ENCODE results near the gene ATP2A1. TPM values are rescaled to one million over a fixed set of nuclear protein-coding genes. Genes with fewer than 3 reads are reported as not detected.
A peak's percentile ranks its signal among the peaks of the same experiment; 100 is the strongest.

ATP2A1 gene
- total and polyA plus RNA-seq, 2 of the 8 experiments (the other 6 are each of a cell fraction or from before 2014, with no cell fraction given), result 1.7 to 2.4 TPM

- no peak for TF ChIP-seq KDM4A (IDR thresholded peaks at IDR 0.05; ENCODE audit: low read depth, low read length, severe bottlenecking)
- no peak for TF ChIP-seq CREB1 (IDR thresholded peaks at IDR 0.05)
- no peak for TF ChIP-seq CBX8 (IDR thresholded peaks at IDR 0.05; ENCODE audit: borderline replicate concordance, low read depth, low read length)
- TF ChIP-seq MAX (IDR thresholded peaks at IDR 0.05), result peak; percentile 65; the same call in 1 of the 2 replicates
- TF ChIP-seq POU5F1 (IDR thresholded peaks at IDR 0.05; ENCODE audit: low read depth, low read length), result no peak
- TF ChIP-seq NRF1 (IDR thresholded peaks at IDR 0.05; ENCODE audit: low read depth, low read length), result no peak
- no peak for TF ChIP-seq CHD7 (IDR thresholded peaks at IDR 0.05; ENCODE audit: insufficient replicate concordance, low read length)
- no peak for TF ChIP-seq SRF (IDR thresholded peaks at IDR 0.05; ENCODE audit: low read depth, low read length)
- no peak for TF ChIP-seq KDM1A (IDR thresholded peaks at IDR 0.05; ENCODE audit: borderline replicate concordance, low read length)
- no peak for TF ChIP-seq CBX5 (IDR thresholded peaks at IDR 0.05; ENCODE audit: low read depth, low read length)
Observed at GRCh38 chr16:28935924-28936783, 57.9 kb downstream of the ATP2A1 start (continued).

Data from H1 (cell line).